Measurements from ENCODE around the gene FAM107B.
A peak's percentile ranks its signal among the peaks of the same experiment; 100 is the strongest.

FAM107B gene

GRCh38 chr10:14653271-14654161 lies 121.2 kb downstream of the FAM107B start:
- Histone ChIP-seq H3K4me1 (ENCODE audit: control insufficient read depth, low read depth, low read length) (peaks cover 10% of the 10 kb centered on the region), H2BK5ac (ENCODE audit: low read length) (no peak overlapping the region), H4K8ac (ENCODE audit: low read depth, low read length) (no peak overlapping the region), H3K4ac (ENCODE audit: low read depth, low read length) (no peak overlapping the region), H3K27ac (ENCODE audit: low read depth, low read length) (no peak overlapping the region), H3K36me3 (ENCODE audit: control insufficient read depth, insufficient read depth, low read length) (no peaks in the 10 kb centered on the region), H3K79me2 (ENCODE audit: control insufficient read depth, insufficient read depth, low read length) (no peaks in the 10 kb centered on the region), H3K18ac (ENCODE audit: low read length) (no peak overlapping the region), H3K4me3 (ENCODE audit: low read length) (no peak overlapping the region), H3K27me3 (ENCODE audit: insufficient read depth, low read length, poor library complexity) (no peaks in the 10 kb centered on the region), H2BK120ac (ENCODE audit: low read depth, low read length) (peak overlapping the region; percentile 18), H3K23ac (ENCODE audit: low read length) (no peak overlapping the region), H4K5ac (ENCODE audit: low read length) (no peak overlapping the region), H2BK15ac (replicated peaks; ENCODE audit: low read depth) (peak overlapping the region; percentile 86), H3K9ac (ENCODE audit: low read length) (no peak overlapping the region), H3K56ac (ENCODE audit: low read length) (no peak overlapping the region), H2AK5ac (ENCODE audit: low read length) (no peak overlapping the region), H3K4me2 (ENCODE audit: low read length) (no peak overlapping the region), H3K79me1 (ENCODE audit: low read length) (no peaks in the 10 kb centered on the region)
- peak; percentile 93 for DNase-seq
- WGBS (ENCODE audit: extremely low coverage, insufficient coverage, low lambda C conversion rate): no CpG with 5 or more reads among the region's 8 CpGs

- no peak overlapping the region for H3K9ac ChIP-seq (ENCODE audit: low read length)
Observed at GRCh38 chr10:14652816-14653215, 121.9 kb downstream of the FAM107B start.

GRCh38 chr10:14652067-14652466 lies 122.6 kb downstream of the FAM107B start:
- Histone ChIP-seq H3K4me1 (ENCODE audit: control insufficient read depth, low read depth, low read length) (peaks cover 14% of the 10 kb centered on the region), H3K23ac (ENCODE audit: low read length) (no peak overlapping the region), H3K36me3 (ENCODE audit: control insufficient read depth, insufficient read depth, low read length) (no peaks in the 10 kb centered on the region), H2BK15ac (replicated peaks; ENCODE audit: low read depth) (no peak overlapping the region), H3K79me2 (ENCODE audit: control insufficient read depth, insufficient read depth, low read length) (no peaks in the 10 kb centered on the region), H4K8ac (ENCODE audit: low read depth, low read length) (no peak overlapping the region), H2BK5ac (ENCODE audit: low read length) (no peak overlapping the region), H3K56ac (ENCODE audit: low read length) (no peak overlapping the region), H3K4me3 (ENCODE audit: low read length) (no peak overlapping the region), H3K27me3 (ENCODE audit: insufficient read depth, low read length, poor library complexity) (no peaks in the 10 kb centered on the region), H2BK120ac (ENCODE audit: low read depth, low read length) (no peak overlapping the region), H3K18ac (ENCODE audit: low read length) (peak overlapping the region; percentile 53), H3K4me2 (ENCODE audit: low read length) (no peak overlapping the region), H3K27ac (ENCODE audit: low read depth, low read length) (no peak overlapping the region), H2AK5ac (ENCODE audit: low read length) (no peak overlapping the region), H4K5ac (ENCODE audit: low read length) (no peak overlapping the region), H3K9ac (ENCODE audit: low read length) (no peak overlapping the region), H3K79me1 (ENCODE audit: low read length) (no peaks in the 10 kb centered on the region), H3K4ac (ENCODE audit: low read depth, low read length) (no peak overlapping the region)
- WGBS (ENCODE audit: extremely low coverage, insufficient coverage, low lambda C conversion rate): no CpG with 5 or more reads among the region's 3 CpGs
- DNase-seq: peak; percentile 67

More at GRCh38 chr10:14652816-14653215, 121.9 kb downstream of the FAM107B start:
- no peak overlapping the region for H2BK15ac ChIP-seq (replicated peaks; ENCODE audit: low read depth)
- H2BK5ac ChIP-seq (ENCODE audit: low read length): no peak overlapping the region
- no peak overlapping the region for H4K5ac ChIP-seq (ENCODE audit: low read length)
- peak overlapping the region; percentile 18 for H2BK120ac ChIP-seq (ENCODE audit: low read depth, low read length)
- no peak overlapping the region for H3K27ac ChIP-seq (ENCODE audit: low read depth, low read length)
- H3K4ac ChIP-seq (ENCODE audit: low read depth, low read length): no peak overlapping the region
- no peaks in the 10 kb centered on the region for H3K79me1 ChIP-seq (ENCODE audit: low read length)
- no peak overlapping the region for H2AK5ac ChIP-seq (ENCODE audit: low read length)
- H3K4me3 ChIP-seq (ENCODE audit: low read length): no peak overlapping the region
- H4K8ac ChIP-seq (ENCODE audit: low read depth, low read length): no peak overlapping the region
- no peak overlapping the region for H3K4me2 ChIP-seq (ENCODE audit: low read length)
- no peak for DNase-seq
- H3K36me3 ChIP-seq (ENCODE audit: control insufficient read depth, insufficient read depth, low read length): no peaks in the 10 kb centered on the region
- peaks cover 14% of the 10 kb centered on the region for H3K4me1 ChIP-seq (ENCODE audit: control insufficient read depth, low read depth, low read length)
- no peaks in the 10 kb centered on the region for H3K27me3 ChIP-seq (ENCODE audit: insufficient read depth, low read length, poor library complexity)
- no peaks in the 10 kb centered on the region for H3K79me2 ChIP-seq (ENCODE audit: control insufficient read depth, insufficient read depth, low read length)
- peak overlapping the region; percentile 33 for H3K18ac ChIP-seq (ENCODE audit: low read length)
- no peak overlapping the region for H3K56ac ChIP-seq (ENCODE audit: low read length)
- no CpG with 5 or more reads among the region's 5 CpGs for WGBS (ENCODE audit: extremely low coverage, insufficient coverage, low lambda C conversion rate)
- H3K23ac ChIP-seq (ENCODE audit: low read length): no peak overlapping the region

GRCh38 chr10:14649739-14650138 lies 125.0 kb downstream of the FAM107B start:
- Histone ChIP-seq H3K27me3 (ENCODE audit: insufficient read depth, low read length, poor library complexity) (no peaks in the 10 kb centered on the region), H2AK5ac (ENCODE audit: low read length) (no peak overlapping the region), H3K36me3 (ENCODE audit: control insufficient read depth, insufficient read depth, low read length) (no peaks in the 10 kb centered on the region), H2BK5ac (ENCODE audit: low read length) (no peak overlapping the region), H3K18ac (ENCODE audit: low read length) (no peak overlapping the region), H3K56ac (ENCODE audit: low read length) (no peak overlapping the region), H2BK120ac (ENCODE audit: low read depth, low read length) (no peak overlapping the region), H3K23ac (ENCODE audit: low read length) (no peak overlapping the region), H4K5ac (ENCODE audit: low read length) (no peak overlapping the region), H3K27ac (ENCODE audit: low read depth, low read length) (no peak overlapping the region), H3K4me2 (ENCODE audit: low read length) (no peak overlapping the region), H3K4ac (ENCODE audit: low read depth, low read length) (no peak overlapping the region), H2BK15ac (replicated peaks; ENCODE audit: low read depth) (no peak overlapping the region), H3K9ac (ENCODE audit: low read length) (no peak overlapping the region), H3K4me3 (ENCODE audit: low read length) (no peak overlapping the region), H3K4me1 (ENCODE audit: control insufficient read depth, low read depth, low read length) (peaks cover 14% of the 10 kb centered on the region), H3K79me1 (ENCODE audit: low read length) (no peaks in the 10 kb centered on the region), H3K79me2 (ENCODE audit: control insufficient read depth, insufficient read depth, low read length) (no peaks in the 10 kb centered on the region), H4K8ac (ENCODE audit: low read depth, low read length) (no peak overlapping the region)
- WGBS (ENCODE audit: extremely low coverage, insufficient coverage, low lambda C conversion rate): no CpG with 5 or more reads among the region's 4 CpGs
- DNase-seq: no peak

GRCh38 chr10:14648946-14649345 lies 125.8 kb downstream of the FAM107B start:
- H2BK5ac ChIP-seq (ENCODE audit: low read length): peak overlapping the region; percentile 73
- no peaks in the 10 kb centered on the region for H3K79me1 ChIP-seq (ENCODE audit: low read length)
- peaks cover 14% of the 10 kb centered on the region for H3K4me1 ChIP-seq (ENCODE audit: control insufficient read depth, low read depth, low read length)
- H3K4me3 ChIP-seq (ENCODE audit: low read length): no peak overlapping the region
- DNase-seq: no peak
- H2AK5ac ChIP-seq (ENCODE audit: low read length): no peak overlapping the region
- no peak overlapping the region for H3K23ac ChIP-seq (ENCODE audit: low read length)
- H4K8ac ChIP-seq (ENCODE audit: low read depth, low read length): no peak overlapping the region
- H3K79me2 ChIP-seq (ENCODE audit: control insufficient read depth, insufficient read depth, low read length): no peaks in the 10 kb centered on the region
- H3K56ac ChIP-seq (ENCODE audit: low read length): peak overlapping the region; percentile 30
- H3K27me3 ChIP-seq (ENCODE audit: insufficient read depth, low read length, poor library complexity): no peaks in the 10 kb centered on the region
- no CpG with 5 or more reads among the region's 2 CpGs for WGBS (ENCODE audit: extremely low coverage, insufficient coverage, low lambda C conversion rate)
- H3K18ac ChIP-seq (ENCODE audit: low read length): peak overlapping the region; percentile 83
- H3K4ac ChIP-seq (ENCODE audit: low read depth, low read length): no peak overlapping the region
- H2BK15ac ChIP-seq (replicated peaks; ENCODE audit: low read depth): no peak overlapping the region
- no peaks in the 10 kb centered on the region for H3K36me3 ChIP-seq (ENCODE audit: control insufficient read depth, insufficient read depth, low read length)
- no peak overlapping the region for H4K5ac ChIP-seq (ENCODE audit: low read length)
- H3K4me2 ChIP-seq (ENCODE audit: low read length): no peak overlapping the region
- H3K27ac ChIP-seq (ENCODE audit: low read depth, low read length): peak overlapping the region; percentile 84
- no peak overlapping the region for H3K9ac ChIP-seq (ENCODE audit: low read length)
- H2BK120ac ChIP-seq (ENCODE audit: low read depth, low read length): peak overlapping the region; percentile 74

Measured in mesendoderm (in vitro differentiated cells).